Measurements from ENCODE around the gene MANSC4. TPM values are rescaled to one million over a fixed set of nuclear protein-coding genes. Genes with fewer than 3 reads are reported as not detected.

MANSC4 gene
- total and polyA plus RNA-seq, 2 of the 13 experiments (the other 11 are each of a cell fraction or from before 2014, with no cell fraction given): not detected

DNA sequence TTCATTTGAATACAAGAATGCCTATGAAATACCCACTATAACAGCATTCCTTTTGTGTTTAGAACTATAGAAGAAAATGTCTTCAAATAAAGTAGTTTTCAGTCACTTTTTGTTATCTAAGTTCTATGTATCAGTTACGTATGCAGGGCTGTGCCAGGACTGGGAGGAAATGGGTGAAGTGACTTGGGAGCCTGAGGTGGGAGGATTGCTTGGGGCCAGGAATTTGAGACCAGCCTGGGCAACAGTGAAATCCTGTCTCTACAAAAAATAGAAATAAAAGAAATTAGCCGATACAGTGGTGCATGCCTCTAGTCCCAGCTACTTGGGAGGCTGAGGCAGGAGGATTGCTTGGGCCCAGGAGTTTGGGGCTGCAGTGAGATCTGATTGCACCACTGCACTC, 22.9 kb upstream of the MANSC4 start:
- ATAC-seq (no peak), DNase-seq (ENCODE audit: low spot score) (no peak)
- POLR2A ChIA-PET: no interaction called here

More for the DNA sequence above, 22.9 kb upstream of the MANSC4 start:
- in situ Hi-C loops (cut with HindIII; ENCODE audit: extremely low pct_ligation_motif_present, low pct_unique_long_range_greater_than_20kb) (no loop called here), intact Hi-C loops (cut with micrococcal nuclease; ENCODE audit: unreplicated experiment) (no loop called here)
- H2AFZ ChIP-seq (ENCODE audit: low read length): no peak overlapping the region
- H3K27me3 ChIP-seq (ENCODE audit: control insufficient read depth in 1 of 2, insufficient read depth in 2 of 2, low read length in 2 of 2): no peaks in the 10 kb centered on the region
- FAIRE-seq: no peak
- H3K4me2 ChIP-seq (ENCODE audit: low read depth, low read length): no peak overlapping the region
- no peak overlapping the region for H3K4me3 ChIP-seq (replicated peaks in 1 of 3; ENCODE audit: insufficient read depth in 1 of 3, low read depth in 2 of 3, low read length in 3 of 3)
- no peaks in the 10 kb centered on the region for H3K4me1 ChIP-seq (ENCODE audit: insufficient read depth, low read length)
- WGBS (ENCODE audit: low lambda C conversion rate): 91% methylated on average over 2 of the region's 2 CpGs
- CTCF ChIA-PET (ENCODE audit: low intra/inter-chr PET ratio, low total read pairs): no interaction called here
- no peaks in the 10 kb centered on the region for H4K20me1 ChIP-seq (ENCODE audit: insufficient read depth, low read length)
- H3K79me2 ChIP-seq (ENCODE audit: insufficient read depth, low read length): no peaks in the 10 kb centered on the region
- H3K27ac ChIP-seq (ENCODE audit: extremely low read length, insufficient read depth, low read length): no peak overlapping the region
- TF ChIP-seq, protein P1, sequence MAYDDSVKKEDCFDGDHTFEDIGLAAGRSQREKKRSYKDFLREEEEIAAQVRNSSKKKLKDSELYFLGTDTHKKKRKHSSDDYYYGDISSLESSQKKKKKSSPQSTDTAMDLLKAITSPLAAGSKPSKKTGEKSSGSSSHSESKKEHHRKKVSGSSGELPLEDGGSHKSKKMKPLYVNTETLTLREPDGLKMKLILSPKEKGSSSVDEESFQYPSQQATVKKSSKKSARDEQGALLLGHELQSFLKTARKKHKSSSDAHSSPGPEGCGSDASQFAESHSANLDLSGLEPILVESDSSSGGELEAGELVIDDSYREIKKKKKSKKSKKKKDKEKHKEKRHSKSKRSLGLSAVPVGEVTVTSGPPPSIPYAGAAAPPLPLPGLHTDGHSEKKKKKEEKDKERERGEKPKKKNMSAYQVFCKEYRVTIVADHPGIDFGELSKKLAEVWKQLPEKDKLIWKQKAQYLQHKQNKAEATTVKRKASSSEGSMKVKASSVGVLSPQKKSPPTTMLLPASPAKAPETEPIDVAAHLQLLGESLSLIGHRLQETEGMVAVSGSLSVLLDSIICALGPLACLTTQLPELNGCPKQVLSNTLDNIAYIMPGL (CRISPR knock-in tag; IDR thresholded peaks at IDR 0.05; ENCODE audit: borderline replicate concordance in 1 of 2, low read depth in 1 of 2): no peak
- TF ChIP-seq ZNF891 (CRISPR knock-in tag; IDR thresholded peaks at IDR 0.05) (no peak), NR2F1 (CRISPR knock-in tag; IDR thresholded peaks at IDR 0.05) (no peak), ZBTB1 (CRISPR knock-in tag; IDR thresholded peaks at IDR 0.05; ENCODE audit: borderline replicate concordance) (no peak), MIER3 (CRISPR knock-in tag; IDR thresholded peaks at IDR 0.05; ENCODE audit: borderline replicate concordance) (no peak), ZFP91 (CRISPR knock-in tag; IDR thresholded peaks at IDR 0.05; ENCODE audit: borderline replicate concordance) (no peak), ZFYVE20 (CRISPR knock-in tag; IDR thresholded peaks at IDR 0.05; ENCODE audit: borderline replicate concordance, low read depth) (no peak), NFYB (CRISPR knock-in tag; IDR thresholded peaks at IDR 0.05) (no peak), ZC3H4 (CRISPR knock-in tag; IDR thresholded peaks at IDR 0.05; ENCODE audit: borderline replicate concordance) (no peak), KDM5A (IDR thresholded peaks at IDR 0.05; ENCODE audit: borderline replicate concordance, low read length) (no peak), ATF7-NPFF (CRISPR knock-in tag; IDR thresholded peaks at IDR 0.05; ENCODE audit: low read depth) (no peak), ZSCAN9 (CRISPR knock-in tag; IDR thresholded peaks at IDR 0.05; ENCODE audit: borderline replicate concordance) (no peak), RCOR2 (CRISPR knock-in tag; IDR thresholded peaks at IDR 0.05) (no peak), ZNF10 (CRISPR knock-in tag; IDR thresholded peaks at IDR 0.05; ENCODE audit: borderline replicate concordance, low read depth) (no peak), ZNF607 (CRISPR knock-in tag; IDR thresholded peaks at IDR 0.05; ENCODE audit: borderline replicate concordance) (no peak), ZNF546 (CRISPR knock-in tag; conservative IDR thresholded peaks at IDR 0.05) (no peak), HDAC6 (IDR thresholded peaks at IDR 0.05; ENCODE audit: low read depth, low read length) (no peak), TRIM22 (IDR thresholded peaks at IDR 0.05) (no peak)
- peaks cover 1 to 11% of the 10 kb centered on the region in 2 experiments; a peak in 3 of 5 replicates for H3K36me3 ChIP-seq (replicated peaks in 1 of 2; ENCODE audit: control insufficient read depth in 1 of 2, insufficient read depth in 2 of 2, low read length in 2 of 2)
- H3K9me3 ChIP-seq (ENCODE audit: low read length): no peaks in the 10 kb centered on the region
- no TSS peak for BruUV-seq (replicated peaks)
- no peak overlapping the region for H3K9ac ChIP-seq (ENCODE audit: insufficient read depth, low read depth, low read length)
